Upper lobe of left lung (tissue), 6 donors: ENCODE data around the gene ROBO3. TPM values are rescaled to one million over a fixed set of nuclear protein-coding genes. Genes with fewer than 3 reads are reported as not detected.

Experiments used
- ATAC-seq, 2 donors: fragments of 200-7000 bp; cut with Tn5 transposase; one replicate each; pipeline ENCODE4 v1.9.1; 2022; ENCODE audit warnings: mild to moderate bottlenecking in 2 of 2, moderate library complexity in 2 of 2; ENCODE audit not compliant: low FRiP score in 2 of 2
- DNase-seq, 2 donors: peaks; one replicate each; pipeline ENCODE4 v3.0.0-alpha.2; 2019 to 2020
- H3K27ac ChIP-seq, 4 donors: fragments of 200-600 bp; sonication (generic); one replicate each; pipeline ENCODE4 v1.5.1; 2016 to 2019
- H3K27me3 ChIP-seq, 4 donors: fragments of 200-600 bp; sonication (generic); one replicate each; pipeline ENCODE4 v1.5.1; 2017 to 2019
- H3K36me3 ChIP-seq, 4 donors: fragments of 200-600 bp; sonication (generic); one replicate each; pipeline ENCODE4 v1.5.1; 2016 to 2019
- H3K4me1 ChIP-seq, 4 donors: fragments of 200-600 bp; sonication (generic); one replicate each; pipeline ENCODE4 v1.5.1; 2018 to 2019
- H3K4me3 ChIP-seq, 4 donors: fragments of 200-600 bp; sonication (generic); one replicate each; pipeline ENCODE4 v1.5.1; 2017 to 2019; ENCODE audit warnings: mild to moderate bottlenecking in 2 of 4, moderate library complexity in 1 of 4
- H3K9me3 ChIP-seq, 4 donors: fragments of 200-600 bp; sonication (generic); one replicate each; pipeline ENCODE4 v1.5.1; 2018 to 2019
- CTCF ChIP-seq, 6 experiments: fragments of 450-650 bp in 4 of 6; fragments of 200-600 bp in 2 of 6; sonication (generic) in 2 of 6; IDR thresholded peaks; one replicate each; pipeline ENCODE4 v1.5.1; 2016 to 2019; ENCODE audit warnings: antibody characterized with exemption in 6 of 6
- EP300 ChIP-seq, 4 donors: sonication (generic); formaldehyde crosslinking; IDR thresholded peaks; one replicate each; pipeline ENCODE4 v1.5.1; 2017; ENCODE audit warnings: antibody characterized with exemption in 4 of 4, control low read depth in 2 of 4
- POLR2A ChIP-seq, 4 donors: fragments of 450-650 bp; IDR thresholded peaks; one replicate each; pipeline ENCODE4 v1.5.1; 2016 to 2017; ENCODE audit warnings: antibody characterized with exemption in 4 of 4, mild to moderate bottlenecking in 2 of 4
- POLR2AphosphoS5 ChIP-seq, 2 donors: sonication (generic); formaldehyde crosslinking; IDR thresholded peaks; one replicate each; pipeline ENCODE4 v1.5.1; 2017; ENCODE audit warnings: antibody characterized with exemption in 2 of 2
- WGBS, 2 donors: methylation state at CpG; one replicate each; pipeline ENCODE4 v1.1.5; 2017 to 2018; 5-methylcytosine and 5-hydroxymethylcytosine counted together
- total RNA-seq, 6 donors: library from RNA; depleted of rRNA in 4 of 6; stranded (reverse); fragments of >200 nt in 4 of 6; gene quantifications; one replicate each; pipeline versions ENCODE4 v1.1.0 to v1.2.1, GENCODE V29; 2016 to 2021
- donor health status: DM: no; HTN: no; CAD: no; lungs with moderate emphysema.
- donor health status: DM: no; HTN: yes; CAD: no; lungs with severe emphysema.

ROBO3 gene
- total RNA-seq, 6 donors from 2014 or later, result 6.4 to 40.9 (median 7.5) TPM

GRCh38 chr11:124919898-124920297, 54.7 kb downstream of the ROBO3 start:
- TF ChIP-seq EP300 (IDR thresholded peaks at IDR 0.05), result no peak
- 80 to 100% methylated on average over 2 of the region's 2 CpGs for WGBS, 2 donors
- ATAC-seq (no peak), DNase-seq (no peak)
- no peaks in the 10 kb centered on the region for H3K9me3 ChIP-seq
- H3K4me3 ChIP-seq, result no peak overlapping the region
- peak overlapping the region in 3 of 4 donors; percentile 79 to 87 (median 81) for H3K27ac ChIP-seq
- H3K27me3 ChIP-seq, result no peaks in the 10 kb centered on the region
- H3K4me1 ChIP-seq, result peaks cover 0 to 16% (median 10%) of the 10 kb centered on the region in 4 donors
- no peaks in the 10 kb centered on the region for H3K36me3 ChIP-seq

- Histone ChIP-seq H3K4me1 (peaks cover 0 to 16% (median 10%) of the 10 kb centered on the region in 4 donors), H3K27ac (peak overlapping the region; percentile 76 to 87 (median 80)), H3K4me3 (peak overlapping the region in 2 of 4 donors; percentile 51 to 55), H3K9me3 (no peaks in the 10 kb centered on the region), H3K27me3 (no peaks in the 10 kb centered on the region), H3K36me3 (no peaks in the 10 kb centered on the region)
- 93 to 95% methylated on average over 5 of the region's 5 CpGs for WGBS, 2 donors
- ATAC-seq, result no peak
- TF ChIP-seq CTCF (IDR thresholded peaks at IDR 0.05), result no peak
- TF ChIP-seq POLR2A (IDR thresholded peaks at IDR 0.05), result no peak
- no peak for TF ChIP-seq POLR2AphosphoS5 (IDR thresholded peaks at IDR 0.05)
- TF ChIP-seq EP300 (IDR thresholded peaks at IDR 0.05), result no peak
- DNase-seq, result no peak
These were observed 55.1 kb downstream of the ROBO3 start for GRCh38 chr11:124920356-124920755.

GRCh38 chr11:124920870-124921609, 55.8 kb downstream of the ROBO3 start:
- ATAC-seq (peak; percentile 5 to 74), DNase-seq (peak; percentile 58 to 93)
- H3K4me1 ChIP-seq, result peaks cover 0 to 16% (median 10%) of the 10 kb centered on the region in 4 donors

GRCh38 chr11:124922831-124923230, 57.6 kb downstream of the ROBO3 start:
- H3K36me3 ChIP-seq, result no peaks in the 10 kb centered on the region
- H3K4me3 ChIP-seq, result no peak overlapping the region
- ATAC-seq (no peak), DNase-seq (no peak)
- H3K27ac ChIP-seq, result no peak overlapping the region
- TF ChIP-seq POLR2AphosphoS5 (IDR thresholded peaks at IDR 0.05) (no peak), CTCF (IDR thresholded peaks at IDR 0.05) (no peak), POLR2A (IDR thresholded peaks at IDR 0.05) (no peak), EP300 (IDR thresholded peaks at IDR 0.05) (no peak)
- peaks cover 0 to 16% (median 5%) of the 10 kb centered on the region in 4 donors for H3K4me1 ChIP-seq
- H3K9me3 ChIP-seq, result no peaks in the 10 kb centered on the region
- 89 to 95% methylated on average over 4 of the region's 4 CpGs for WGBS, 2 donors
- no peaks in the 10 kb centered on the region for H3K27me3 ChIP-seq

More at GRCh38 chr11:124920870-124921609, 55.8 kb downstream of the ROBO3 start:
- WGBS, 2 donors, result 18 to 20% methylated on average over 13 to 14 of the region's 82 CpGs
- Histone ChIP-seq H3K36me3 (no peaks in the 10 kb centered on the region), H3K27me3 (no peaks in the 10 kb centered on the region), H3K4me3 (peak overlapping the region in 3 of 4 donors; percentile 41 to 55 (median 51)), H3K9me3 (no peaks in the 10 kb centered on the region), H3K27ac (peak overlapping the region; percentile 76 to 87 (median 80))
- TF ChIP-seq POLR2AphosphoS5 (IDR thresholded peaks at IDR 0.05), result peak; percentile 11 to 47
- peak in 2 of 4 donors; percentile 17 to 27 for TF ChIP-seq POLR2A (IDR thresholded peaks at IDR 0.05)
- peak in 3 of 6 experiments; percentile 15 to 18 (median 16) for TF ChIP-seq CTCF (IDR thresholded peaks at IDR 0.05)
- TF ChIP-seq EP300 (IDR thresholded peaks at IDR 0.05), result no peak

GRCh38 chr11:124923296-124923695, 58.1 kb downstream of the ROBO3 start:
- no peak for DNase-seq
- TF ChIP-seq POLR2A (IDR thresholded peaks at IDR 0.05) (no peak), EP300 (IDR thresholded peaks at IDR 0.05) (no peak), POLR2AphosphoS5 (IDR thresholded peaks at IDR 0.05) (no peak), CTCF (IDR thresholded peaks at IDR 0.05) (no peak)
- ATAC-seq, result no peak
- Histone ChIP-seq H3K27ac (no peak overlapping the region), H3K4me1 (peaks cover 0 to 16% (median 5%) of the 10 kb centered on the region in 4 donors), H3K36me3 (no peaks in the 10 kb centered on the region), H3K4me3 (no peak overlapping the region), H3K9me3 (no peaks in the 10 kb centered on the region), H3K27me3 (no peaks in the 10 kb centered on the region)
